ENCODE measurements around the gene ITM2B.

Gene ITM2B

DNA sequence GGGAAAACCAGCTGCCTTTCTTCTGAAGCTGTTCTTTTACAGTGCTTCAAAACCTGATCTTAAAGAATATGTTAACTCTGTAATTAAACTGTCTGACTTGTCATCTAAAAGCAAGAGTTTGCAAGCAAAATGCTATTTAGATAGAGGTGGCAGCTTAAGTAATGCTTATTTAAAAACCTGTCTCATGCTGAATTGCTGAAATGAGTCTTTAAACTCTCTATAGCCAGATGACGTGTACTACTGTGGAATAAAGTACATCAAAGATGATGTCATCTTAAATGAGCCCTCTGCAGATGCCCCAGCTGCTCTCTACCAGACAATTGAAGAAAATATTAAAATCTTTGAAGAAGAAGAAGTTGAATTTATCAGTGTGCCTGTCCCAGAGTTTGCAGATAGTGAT lies 22.9 kb downstream of the ITM2B start (continued):
- TF ChIP-seq ZNF549 (tag by site-specific recombination; IDR thresholded peaks at IDR 0.05) (no peak), HOXC10 (CRISPR knock-in tag; IDR thresholded peaks at IDR 0.05) (no peak), ZNF132 (tag by site-specific recombination; IDR thresholded peaks at IDR 0.05; ENCODE audit: borderline replicate concordance) (no peak), MYNN (tag by site-specific recombination; IDR thresholded peaks at IDR 0.05; ENCODE audit: borderline replicate concordance) (no peak), ZNF175 (tag by site-specific recombination; IDR thresholded peaks at IDR 0.05) (no peak), ZNF423 (tag by site-specific recombination; IDR thresholded peaks at IDR 0.05) (no peak), ZNF112 (tag by site-specific recombination; IDR thresholded peaks at IDR 0.05) (no peak), ZFP3 (tag by site-specific recombination; IDR thresholded peaks at IDR 0.05; ENCODE audit: low read depth) (no peak), ZNF394 (tag by site-specific recombination; IDR thresholded peaks at IDR 0.05; ENCODE audit: borderline replicate concordance) (peak; percentile 23; the same call in 1 of the 2 replicates), RBAK (tag by site-specific recombination; IDR thresholded peaks at IDR 0.05) (no peak), ZNF426 (tag by site-specific recombination; IDR thresholded peaks at IDR 0.05) (no peak), ZNF19 (tag by site-specific recombination; IDR thresholded peaks at IDR 0.05; ENCODE audit: low read depth) (no peak), ZNF654 (tag by site-specific recombination; IDR thresholded peaks at IDR 0.05; ENCODE audit: low read depth) (no peak), PBX3 (CRISPR knock-in tag; IDR thresholded peaks at IDR 0.05) (no peak), ZBTB11 (tag by site-specific recombination; conservative IDR thresholded peaks at IDR 0.05; ENCODE audit: low read depth) (no peak), ZNF335 (tag by site-specific recombination; conservative IDR thresholded peaks at IDR 0.05) (no peak), HIC1 (tag by site-specific recombination; IDR thresholded peaks at IDR 0.05) (0 out of 2 replicates have a peak, but pooled peaks have one; percentile 36), TCF7L2 (IDR thresholded peaks at IDR 0.05; ENCODE audit: borderline replicate concordance, low read depth, low read length) (no peak), ZNF521 (tag by site-specific recombination; IDR thresholded peaks at IDR 0.05) (no peak), ZBTB8A (tag by site-specific recombination; IDR thresholded peaks at IDR 0.05) (no peak), ZNF366 (tag by site-specific recombination; conservative IDR thresholded peaks at IDR 0.05) (peak; percentile 33; the same call in 1 of the 2 replicates), ZFP69B (tag by site-specific recombination; IDR thresholded peaks at IDR 0.05) (peak; percentile 86), ZNF155 (tag by site-specific recombination; IDR thresholded peaks at IDR 0.05) (no peak), ZNF791 (tag by site-specific recombination; IDR thresholded peaks at IDR 0.05) (no peak), ZNF48 (tag by site-specific recombination; IDR thresholded peaks at IDR 0.05) (no peak)
- TF ChIP-seq, protein P1, sequence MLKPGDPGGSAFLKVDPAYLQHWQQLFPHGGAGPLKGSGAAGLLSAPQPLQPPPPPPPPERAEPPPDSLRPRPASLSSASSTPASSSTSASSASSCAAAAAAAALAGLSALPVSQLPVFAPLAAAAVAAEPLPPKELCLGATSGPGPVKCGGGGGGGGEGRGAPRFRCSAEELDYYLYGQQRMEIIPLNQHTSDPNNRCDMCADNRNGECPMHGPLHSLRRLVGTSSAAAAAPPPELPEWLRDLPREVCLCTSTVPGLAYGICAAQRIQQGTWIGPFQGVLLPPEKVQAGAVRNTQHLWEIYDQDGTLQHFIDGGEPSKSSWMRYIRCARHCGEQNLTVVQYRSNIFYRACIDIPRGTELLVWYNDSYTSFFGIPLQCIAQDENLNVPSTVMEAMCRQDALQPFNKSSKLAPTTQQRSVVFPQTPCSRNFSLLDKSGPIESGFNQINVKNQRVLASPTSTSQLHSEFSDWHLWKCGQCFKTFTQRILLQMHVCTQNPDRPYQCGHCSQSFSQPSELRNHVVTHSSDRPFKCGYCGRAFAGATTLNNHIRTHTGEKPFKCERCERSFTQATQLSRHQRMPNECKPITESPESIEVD (tag by site-specific recombination; IDR thresholded peaks at IDR 0.05) = peak; percentile 87
- TF ChIP-seq, protein P2, sequence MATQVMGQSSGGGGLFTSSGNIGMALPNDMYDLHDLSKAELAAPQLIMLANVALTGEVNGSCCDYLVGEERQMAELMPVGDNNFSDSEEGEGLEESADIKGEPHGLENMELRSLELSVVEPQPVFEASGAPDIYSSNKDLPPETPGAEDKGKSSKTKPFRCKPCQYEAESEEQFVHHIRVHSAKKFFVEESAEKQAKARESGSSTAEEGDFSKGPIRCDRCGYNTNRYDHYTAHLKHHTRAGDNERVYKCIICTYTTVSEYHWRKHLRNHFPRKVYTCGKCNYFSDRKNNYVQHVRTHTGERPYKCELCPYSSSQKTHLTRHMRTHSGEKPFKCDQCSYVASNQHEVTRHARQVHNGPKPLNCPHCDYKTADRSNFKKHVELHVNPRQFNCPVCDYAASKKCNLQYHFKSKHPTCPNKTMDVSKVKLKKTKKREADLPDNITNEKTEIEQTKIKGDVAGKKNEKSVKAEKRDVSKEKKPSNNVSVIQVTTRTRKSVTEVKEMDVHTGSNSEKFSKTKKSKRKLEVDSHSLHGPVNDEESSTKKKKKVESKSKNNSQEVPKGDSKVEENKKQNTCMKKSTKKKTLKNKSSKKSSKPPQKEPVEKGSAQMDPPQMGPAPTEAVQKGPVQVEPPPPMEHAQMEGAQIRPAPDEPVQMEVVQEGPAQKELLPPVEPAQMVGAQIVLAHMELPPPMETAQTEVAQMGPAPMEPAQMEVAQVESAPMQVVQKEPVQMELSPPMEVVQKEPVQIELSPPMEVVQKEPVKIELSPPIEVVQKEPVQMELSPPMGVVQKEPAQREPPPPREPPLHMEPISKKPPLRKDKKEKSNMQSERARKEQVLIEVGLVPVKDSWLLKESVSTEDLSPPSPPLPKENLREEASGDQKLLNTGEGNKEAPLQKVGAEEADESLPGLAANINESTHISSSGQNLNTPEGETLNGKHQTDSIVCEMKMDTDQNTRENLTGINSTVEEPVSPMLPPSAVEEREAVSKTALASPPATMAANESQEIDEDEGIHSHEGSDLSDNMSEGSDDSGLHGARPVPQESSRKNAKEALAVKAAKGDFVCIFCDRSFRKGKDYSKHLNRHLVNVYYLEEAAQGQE (tag by site-specific recombination; IDR thresholded peaks at IDR 0.05) = no peak

All from HEK293 (cell line).